HG03103 (cell line): ENCODE results near the gene TNS2.

Source experiments
- ATAC-seq: cut with Tn5 transposase; IDR thresholded peaks from one replicate; pipeline ENCODE4 v1.9.1; 2021; ENCODE audit warnings: low read depth; ENCODE audit not compliant: unreplicated experiment

Gene TNS2

DNA sequence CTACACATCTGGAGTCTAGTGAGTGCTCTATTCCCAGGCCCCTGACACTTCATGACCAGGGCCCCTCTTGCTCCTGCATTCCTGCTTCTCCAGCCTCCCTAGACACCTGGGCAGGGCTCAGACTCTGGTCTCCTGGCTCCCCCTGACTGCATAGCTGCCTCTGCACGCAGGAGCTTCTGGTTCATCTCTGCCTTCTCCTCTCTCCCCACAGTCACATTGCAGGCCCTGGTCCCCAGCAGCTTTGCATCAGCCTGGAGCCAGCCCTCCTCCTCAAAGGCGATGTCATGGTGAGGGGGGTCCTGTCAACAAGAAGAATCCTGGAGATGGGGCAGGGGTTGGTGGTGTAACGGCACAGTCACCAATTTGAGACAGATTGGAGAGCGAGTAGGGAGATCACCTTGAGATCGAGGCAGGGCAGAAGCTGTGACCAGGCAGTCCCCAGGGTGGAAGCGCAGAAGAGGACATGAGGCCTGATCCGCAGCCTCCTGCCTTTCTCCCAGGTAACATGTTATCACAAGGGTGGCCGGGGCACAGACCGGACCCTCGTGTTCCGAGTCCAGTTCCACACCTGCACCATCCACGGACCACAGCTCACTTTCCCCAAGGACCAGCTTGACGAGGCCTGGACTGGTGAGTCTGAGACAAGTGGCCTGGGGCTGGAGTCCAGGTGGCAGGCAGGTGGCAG, 8.1 kb downstream of the TNS2 start:
- no peak for ATAC-seq

DNA sequence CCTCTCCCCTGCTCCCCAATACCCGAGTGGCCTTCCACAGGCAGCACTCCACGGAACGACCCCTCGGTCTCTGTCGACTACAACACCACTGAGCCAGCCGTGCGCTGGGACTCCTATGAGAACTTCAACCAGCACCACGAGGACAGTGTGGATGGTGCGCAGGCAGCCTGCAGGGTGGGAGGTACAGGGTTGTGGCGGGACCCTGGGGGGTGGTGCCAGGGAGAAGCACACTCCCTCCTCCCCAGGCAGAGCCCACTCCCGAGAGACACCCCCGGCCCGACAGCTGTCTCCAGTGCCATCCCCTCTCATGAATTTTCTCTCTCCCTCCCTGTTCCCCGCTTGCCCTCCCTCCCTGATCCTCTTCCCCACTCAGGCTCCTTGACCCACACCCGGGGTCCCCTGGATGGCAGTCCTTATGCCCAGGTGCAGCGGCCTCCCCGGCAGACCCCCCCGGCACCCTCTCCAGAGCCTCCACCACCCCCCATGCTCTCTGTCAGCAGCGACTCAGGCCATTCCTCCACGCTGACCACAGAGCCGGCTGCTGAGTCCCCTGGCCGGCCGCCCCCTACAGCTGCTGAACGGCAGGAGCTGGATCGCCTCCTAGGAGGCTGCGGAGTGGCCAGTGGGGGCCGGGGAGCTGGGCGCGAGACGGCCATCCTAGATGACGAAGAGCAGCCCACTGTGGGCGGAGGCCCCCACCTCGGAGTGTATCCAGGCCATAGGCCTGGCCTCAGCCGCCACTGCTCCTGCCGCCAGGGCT, 9.0 kb downstream of the TNS2 start:
- ATAC-seq = no peak

- no peak for ATAC-seq
These were observed 9.7 kb downstream of the TNS2 start for GRCh38 chr12:53059434-53060063.

GRCh38 chr12:53060064-53060720, 10.3 kb downstream of the TNS2 start:
- no peak for ATAC-seq

DNA sequence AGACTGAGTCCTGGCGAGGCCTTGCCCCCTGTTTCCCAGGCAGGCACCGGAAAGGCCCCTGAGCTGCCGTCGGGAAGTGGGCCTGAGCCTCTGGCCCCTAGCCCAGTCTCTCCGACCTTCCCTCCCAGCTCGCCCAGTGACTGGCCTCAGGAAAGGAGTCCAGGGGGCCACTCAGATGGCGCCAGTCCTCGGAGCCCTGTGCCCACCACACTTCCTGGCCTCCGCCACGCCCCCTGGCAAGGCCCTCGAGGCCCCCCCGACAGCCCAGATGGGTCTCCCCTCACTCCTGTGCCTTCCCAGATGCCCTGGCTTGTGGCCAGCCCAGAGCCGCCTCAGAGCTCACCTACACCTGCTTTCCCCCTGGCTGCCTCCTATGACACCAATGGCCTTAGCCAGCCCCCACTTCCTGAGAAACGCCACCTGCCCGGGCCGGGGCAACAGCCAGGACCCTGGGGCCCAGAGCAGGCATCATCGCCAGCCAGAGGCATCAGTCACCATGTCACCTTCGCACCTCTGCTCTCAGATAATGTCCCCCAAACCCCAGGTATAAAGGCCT, 10.9 kb downstream of the TNS2 start:
- ATAC-seq = no peak

GRCh38 chr12:53061404-53062010, 11.6 kb downstream of the TNS2 start:
- ATAC-seq = no peak

- ATAC-seq = no peak
These were observed 12.4 kb downstream of the TNS2 start for GRCh38 chr12:53062011-53062961.

DNA sequence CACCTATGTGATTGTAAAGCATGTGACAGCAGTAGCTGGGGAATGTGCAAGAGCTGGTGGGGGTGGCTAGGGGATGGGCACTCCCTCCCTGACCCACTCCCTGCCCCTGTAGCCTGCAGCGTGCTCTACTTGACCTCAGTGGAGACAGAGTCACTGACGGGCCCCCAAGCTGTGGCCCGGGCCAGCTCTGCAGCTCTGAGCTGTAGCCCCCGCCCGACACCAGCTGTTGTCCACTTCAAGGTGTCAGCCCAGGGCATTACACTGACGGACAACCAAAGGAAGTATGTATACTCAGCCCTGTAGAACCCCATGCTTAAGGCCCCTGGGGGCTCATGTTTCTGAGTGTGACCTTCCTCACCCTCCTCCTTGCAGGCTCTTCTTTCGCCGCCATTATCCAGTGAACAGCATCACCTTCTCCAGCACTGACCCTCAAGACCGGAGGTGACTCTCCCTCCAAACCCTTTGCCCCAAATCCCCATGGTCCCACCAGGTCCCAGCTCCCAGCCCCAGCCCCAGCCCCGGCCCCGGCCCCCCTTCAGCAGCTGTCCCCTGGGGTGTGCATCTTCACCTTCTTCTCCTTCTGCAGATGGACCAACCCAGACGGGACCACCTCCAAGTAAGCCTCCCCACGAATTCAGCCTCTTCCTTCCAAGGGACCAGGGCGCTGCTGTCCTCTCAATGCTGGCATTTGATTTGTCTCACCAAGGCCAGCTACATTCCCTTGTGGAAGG, 13.3 kb downstream of the TNS2 start:
- ATAC-seq = no peak

GRCh38 chr12:53063708-53064612, 14.1 kb downstream of the TNS2 start:
- ATAC-seq = no peak

- ATAC-seq = no peak
These were observed 15.0 kb downstream of the TNS2 start for GRCh38 chr12:53064613-53065436.

DNA sequence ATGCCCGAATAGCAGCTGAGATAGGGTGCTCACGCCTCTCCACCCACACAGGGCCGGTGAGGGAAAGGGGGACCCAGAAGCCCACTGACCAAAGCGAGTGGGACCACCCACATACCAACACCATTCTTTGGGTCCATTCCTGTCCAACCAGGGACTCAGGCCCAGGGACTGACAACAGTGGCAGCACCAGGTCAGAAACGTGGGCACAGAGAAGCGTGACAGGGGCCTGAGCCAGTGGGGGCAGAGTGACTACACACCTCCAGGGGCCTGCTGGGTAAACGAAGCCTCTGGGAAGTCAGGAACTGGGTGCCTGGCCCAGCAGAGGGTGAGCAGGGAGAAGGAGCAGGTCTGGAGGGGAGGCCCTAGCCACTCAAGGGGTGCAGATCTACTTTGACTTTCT, 15.6 kb downstream of the TNS2 start:
- no peak for ATAC-seq

DNA sequence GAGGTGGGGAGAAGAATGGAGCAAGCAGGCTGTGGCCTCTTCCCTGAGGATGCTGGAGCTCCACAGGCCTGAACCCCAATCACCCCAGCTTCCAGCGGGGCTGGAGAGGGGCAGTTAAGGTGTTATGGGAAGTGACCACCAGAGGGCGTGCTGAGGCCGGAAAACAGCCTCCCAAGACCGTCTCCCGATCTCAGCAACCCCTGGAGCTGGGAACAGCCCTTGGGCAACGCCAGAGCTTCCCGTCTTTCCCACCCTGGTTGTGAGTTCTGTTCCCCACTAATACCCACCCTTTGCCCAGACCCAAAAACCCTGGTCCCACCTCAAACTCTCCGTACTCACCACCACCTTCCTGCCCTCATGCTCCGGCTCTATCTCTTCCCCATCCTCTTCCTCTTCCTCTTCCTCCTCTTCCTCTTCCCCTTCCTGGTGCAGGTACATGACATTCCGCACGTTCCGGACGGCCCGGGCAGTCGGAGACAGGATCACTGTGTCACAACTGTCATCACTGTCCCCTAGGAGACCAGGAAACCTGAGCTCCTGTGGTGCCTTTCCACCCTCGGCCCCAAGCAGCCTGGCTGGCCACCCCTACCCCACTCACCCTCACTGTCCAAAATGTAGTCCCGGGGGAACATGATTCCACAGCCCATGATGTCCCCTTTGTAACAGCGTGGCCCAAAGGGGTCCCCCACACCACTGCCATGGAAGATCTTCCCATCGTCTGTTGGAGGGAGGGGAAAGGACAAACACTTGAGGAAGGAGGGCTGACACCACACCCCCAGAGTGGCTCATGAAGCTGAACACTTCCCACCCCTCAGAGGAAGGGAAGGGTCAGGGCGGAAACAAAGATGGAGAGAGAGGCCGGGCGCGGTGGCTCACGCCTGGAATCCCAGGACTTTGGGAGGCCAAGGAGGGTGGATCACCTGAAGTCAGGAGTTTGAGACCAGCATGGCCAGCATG, 16.4 kb downstream of the TNS2 start:
- no peak for ATAC-seq

DNA sequence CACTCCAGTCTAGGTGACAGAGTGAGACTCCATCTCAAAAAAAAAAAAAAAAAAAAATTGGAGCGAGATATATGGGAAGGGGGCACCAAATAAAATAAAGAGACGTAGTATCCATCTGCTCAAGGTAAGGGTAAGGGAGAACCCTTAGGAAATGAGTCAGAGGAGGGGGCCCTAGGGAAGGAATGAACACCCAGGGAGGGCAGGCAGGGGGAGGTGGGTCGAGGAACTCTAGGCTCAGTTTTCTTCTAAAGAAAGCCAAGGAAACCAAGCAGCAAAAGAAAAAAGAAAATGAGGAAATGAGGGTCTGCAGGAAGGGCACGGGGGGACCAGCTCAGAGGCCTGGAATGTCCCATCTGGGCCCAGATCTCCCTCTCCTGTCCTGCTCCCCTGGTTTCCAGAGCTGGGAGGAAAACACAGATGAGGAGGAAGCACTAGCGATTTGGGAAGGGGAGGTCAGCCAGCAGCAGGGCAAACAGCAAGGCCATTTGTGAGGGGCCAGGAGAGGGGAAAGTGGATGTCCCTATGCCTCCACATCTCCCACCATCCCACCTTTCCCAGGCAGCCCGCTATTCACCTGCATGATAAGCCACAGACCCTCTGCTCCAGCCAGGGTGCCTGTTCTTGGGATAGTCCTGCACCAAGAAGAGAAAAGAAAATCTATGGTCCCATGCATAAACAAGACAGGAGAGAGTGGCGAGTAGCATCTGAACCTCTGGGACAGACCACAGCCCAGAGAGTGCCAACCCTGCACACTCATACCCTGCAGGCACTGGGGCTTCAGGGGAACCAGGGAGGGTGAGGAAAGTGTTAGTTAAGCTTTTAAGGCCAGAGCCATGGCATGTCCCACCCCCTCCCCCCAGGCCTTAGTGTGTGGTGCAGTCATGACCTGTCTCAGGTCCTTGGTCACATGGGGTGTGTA, 17.5 kb downstream of the TNS2 start:
- no peak for ATAC-seq

- ATAC-seq = no peak
These were observed 18.3 kb downstream of the TNS2 start for GRCh38 chr12:53067993-53068770.
